Kidney (tissue), 14 donors: ENCODE data around the gene RFLNA. TPM values are rescaled to one million over a fixed set of nuclear protein-coding genes. Genes with fewer than 3 reads are reported as not detected.

Source experiments
- DNase-seq, 5 donors: peaks; one replicate each; pipeline ENCODE4 v3.0.0-alpha.2; 2013 to 2020
- FAIRE-seq: peaks from 2 replicates; lab custom pipeline; 2012; peaks lifted over from hg19 to GRCh38; lab: Jason Lieb, UNC
- H3K27ac ChIP-seq, 2 donors: one replicate each; pipeline ENCODE4 v1.7.0; 2013; ENCODE audit warnings: low read depth in 2 of 2, low read length in 2 of 2, inconsistent platforms in 1 of 2
- H3K27me3 ChIP-seq: one replicate; pipeline ENCODE4 v1.7.1; 2013; ENCODE audit warnings: low read length, inconsistent platforms; ENCODE audit not compliant: control insufficient read depth, insufficient read depth
- H3K36me3 ChIP-seq, 3 donors: one replicate each; pipeline versions ENCODE4 v1.7.0 to v1.7.1; 2013; ENCODE audit warnings: low read length in 3 of 3, control low read depth in 1 of 3, inconsistent platforms in 1 of 3; ENCODE audit not compliant: insufficient read depth in 3 of 3, control insufficient read depth in 2 of 3
- H3K4me1 ChIP-seq, 3 donors: one replicate each; pipeline versions ENCODE4 v1.7.0 to v1.7.1; 2013; ENCODE audit warnings: low read length in 3 of 3, inconsistent platforms in 1 of 3, low read depth in 1 of 3; ENCODE audit not compliant: control insufficient read depth in 2 of 3, insufficient read depth in 2 of 3
- H3K4me3 ChIP-seq, 3 donors: one replicate each; pipeline versions ENCODE4 v1.7.0 to v1.8.1; 2013; ENCODE audit warnings: low read length in 3 of 3, control low read depth in 1 of 3, inconsistent platforms in 1 of 3
- H3K9ac ChIP-seq, 3 donors: one replicate each; pipeline versions ENCODE4 v1.7.0 to v1.7.1; 2013; ENCODE audit warnings: low read length in 3 of 3, control low read depth in 1 of 3, inconsistent platforms in 1 of 3
- H3K9me3 ChIP-seq, 3 donors: one replicate each; pipeline versions ENCODE4 v1.7.0 to v1.7.1; 2013; ENCODE audit warnings: low read length in 3 of 3, control low read depth in 1 of 3, inconsistent platforms in 1 of 3; ENCODE audit not compliant: control insufficient read depth in 2 of 3, insufficient read depth in 1 of 3
- CTCF ChIP-seq: IDR thresholded peaks from 3 replicates; pipeline ENCODE4 v1.5.1; 2012; ENCODE audit warnings: mild to moderate bottlenecking, moderate library complexity, borderline replicate concordance; ENCODE audit not compliant: insufficient read depth; ENCODE audit errors: extremely low read depth
- intact Hi-C: fragments of 100-400 bp; cut with DNase I; formaldehyde crosslinking; loops from one replicate; pipeline ENCODE4 v1.11.1; 2022
- polyA plus RNA-seq: library from polyadenylated mRNA; stranded (reverse); fragments of 350-450 nt; fragmentation: Illumina TruSeq; extraction: RNeasy Lipid Tissue Mini Kit (QIAGEN cat#74804); gene quantifications from one replicate; pipeline ENCODE4 v1.2.3, GENCODE V29; 2014; ENCODE audit warnings: low read depth, low replicate concordance; ENCODE audit not compliant: insufficient read depth
- total RNA-seq: library from RNA; stranded (reverse); fragmentation: NEBNext Ultra II Directional; extraction: Animal tissue kit (Norgen Biotek cat#: 25700); gene quantifications from one replicate; pipeline ENCODE4 v1.2.1, GENCODE V29; 2021
- donor health status: control.
- donor health status: control.
- donor health status: control.
- donor health status: control.
- donor health status: control.
- donor health status: DM: yes; HTN: yes; CAD: no.
- donor health status: Normal renal cell carcinoma (clear cell type).

The RFLNA gene
- total and polyA plus RNA-seq, 2 donors from 2014 or later, result 0.76 to 0.82 TPM

- intact Hi-C loops, result no loop called here
- Histone ChIP-seq H3K4me1 (no peaks in the 10 kb centered on the region), H3K4me3 (no peak overlapping the region), H3K27ac (no peak overlapping the region), H3K9ac (no peak overlapping the region), H3K9me3 (no peaks in the 10 kb centered on the region), H3K27me3 (no peaks in the 10 kb centered on the region), H3K36me3 (no peaks in the 10 kb centered on the region)
- no peak for DNase-seq
- FAIRE-seq, result no peak
- no peak for TF ChIP-seq CTCF
These were observed 17.7 kb downstream of the RFLNA start for GRCh38 chr12:124312601-124313000.

- H3K4me1 ChIP-seq, result no peaks in the 10 kb centered on the region
- H3K9me3 ChIP-seq, result no peaks in the 10 kb centered on the region
- no peak overlapping the region for H3K27ac ChIP-seq
- intact Hi-C loops, result no loop called here
- H3K9ac ChIP-seq, result no peak overlapping the region
- DNase-seq (no peak), FAIRE-seq (no peak)
- no peak for TF ChIP-seq CTCF
- H3K27me3 ChIP-seq, result no peaks in the 10 kb centered on the region
- H3K4me3 ChIP-seq, result no peak overlapping the region
- H3K36me3 ChIP-seq, result no peaks in the 10 kb centered on the region
These were observed 19.3 kb downstream of the RFLNA start for GRCh38 chr12:124314207-124314606.

- Histone ChIP-seq H3K4me3 (no peak overlapping the region), H3K9me3 (no peaks in the 10 kb centered on the region), H3K9ac (no peak overlapping the region), H3K36me3 (no peaks in the 10 kb centered on the region), H3K27ac (no peak overlapping the region), H3K4me1 (no peaks in the 10 kb centered on the region), H3K27me3 (no peaks in the 10 kb centered on the region)
- TF ChIP-seq CTCF, result no peak
- intact Hi-C loops, result no loop called here
- no peak for FAIRE-seq
- DNase-seq, result no peak
These were observed 19.9 kb downstream of the RFLNA start for GRCh38 chr12:124314766-124315165.

- FAIRE-seq, result no peak
- no peak for TF ChIP-seq CTCF
These were observed 20.6 kb downstream of the RFLNA start for GRCh38 chr12:124315372-124316044.

More at GRCh38 chr12:124315372-124316044, 20.6 kb downstream of the RFLNA start:
- Histone ChIP-seq H3K4me1 (no peaks in the 10 kb centered on the region), H3K9ac (no peak overlapping the region), H3K4me3 (no peak overlapping the region), H3K27me3 (no peaks in the 10 kb centered on the region), H3K27ac (no peak overlapping the region), H3K36me3 (no peaks in the 10 kb centered on the region), H3K9me3 (no peaks in the 10 kb centered on the region)
- intact Hi-C loops, result no loop called here
- DNase-seq, result peak in 1 of 5 donors; percentile 35
